Measurements from ENCODE around the gene NPLOC4.
A peak's percentile ranks its signal among the peaks of the same experiment; 100 is the strongest.
"Not testable (repeated sequence)": the region's sequence is repeated elsewhere in the genome, so short reads cannot be mapped to it uniquely, and the experiment has no call there.

The NPLOC4 gene

DNA sequence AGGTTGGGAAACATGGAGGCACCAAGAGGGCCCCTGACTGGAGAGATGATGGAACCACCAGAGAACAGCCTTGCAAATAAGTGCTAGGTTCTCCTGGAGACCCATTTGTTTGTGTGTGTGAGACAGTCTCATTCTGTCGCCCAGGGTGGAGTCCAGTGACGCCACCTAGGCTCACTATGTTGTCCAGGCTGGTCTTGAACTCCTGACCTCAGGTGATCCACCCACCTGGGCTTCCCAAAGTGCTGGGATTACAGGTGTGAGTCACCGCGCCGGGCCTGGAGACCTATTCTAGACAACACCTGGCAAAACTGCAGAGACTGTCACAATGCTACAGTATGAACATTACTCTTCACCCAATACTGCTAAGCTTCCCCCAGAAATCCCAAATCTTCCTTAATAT lies 1.5 kb downstream of the NPLOC4 start:
- no peak for DNase-seq (ENCODE audit: low read depth in 2 of 2)

- DNase-seq (ENCODE audit: low read depth in 2 of 2), result no peak
These were observed 5.4 kb downstream of the NPLOC4 start for GRCh38 chr17:81631482-81631881.

DNA sequence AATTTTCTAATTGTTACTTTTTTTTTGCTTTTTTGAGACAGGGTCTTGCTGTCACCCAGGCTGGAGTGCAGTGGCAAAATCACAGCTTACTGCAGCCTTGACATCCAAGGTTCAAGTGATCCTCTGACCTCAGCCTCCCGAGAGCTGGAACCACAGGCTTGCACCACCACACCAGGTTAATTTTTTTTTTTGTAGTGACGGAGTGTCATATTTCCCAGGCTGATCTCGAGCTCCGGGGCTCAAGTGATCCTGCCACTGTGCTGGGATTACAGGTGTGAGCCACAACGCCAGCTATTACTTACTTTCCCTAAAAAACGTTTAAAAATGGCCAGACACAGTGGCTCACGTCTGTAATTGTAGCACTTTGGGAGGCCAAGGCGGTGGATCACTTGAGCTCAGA lies 6.6 kb downstream of the NPLOC4 start:
- DNase-seq (ENCODE audit: low read depth in 2 of 2), result no peak

- no peak for DNase-seq (ENCODE audit: low read depth in 2 of 2)
These were observed 15.3 kb downstream of the NPLOC4 start for GRCh38 chr17:81621494-81622130.

DNA sequence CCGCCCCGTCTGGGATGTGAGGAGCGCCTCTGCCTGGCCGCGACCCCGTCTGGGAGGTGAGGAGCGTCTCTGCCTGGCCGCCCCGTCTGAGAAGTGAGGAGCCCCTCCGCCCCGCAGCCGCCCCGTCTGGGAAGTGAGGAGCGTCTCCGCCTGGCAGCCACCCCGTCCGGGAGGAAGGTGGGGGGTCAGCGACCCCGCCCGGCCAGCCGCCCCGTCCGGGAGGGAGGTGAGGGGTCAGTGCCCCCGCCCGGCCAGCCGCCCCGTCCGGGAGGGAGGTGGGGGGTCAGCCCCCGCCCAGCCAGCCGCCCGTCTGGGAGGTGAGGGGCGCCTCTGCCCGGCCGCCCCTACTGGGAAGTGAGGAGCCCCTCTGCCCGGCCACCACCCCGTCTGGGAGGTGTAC lies 18.6 kb downstream of the NPLOC4 start:
- not testable (repeated sequence) for DNase-seq (ENCODE audit: low read depth in 2 of 2)

DNA sequence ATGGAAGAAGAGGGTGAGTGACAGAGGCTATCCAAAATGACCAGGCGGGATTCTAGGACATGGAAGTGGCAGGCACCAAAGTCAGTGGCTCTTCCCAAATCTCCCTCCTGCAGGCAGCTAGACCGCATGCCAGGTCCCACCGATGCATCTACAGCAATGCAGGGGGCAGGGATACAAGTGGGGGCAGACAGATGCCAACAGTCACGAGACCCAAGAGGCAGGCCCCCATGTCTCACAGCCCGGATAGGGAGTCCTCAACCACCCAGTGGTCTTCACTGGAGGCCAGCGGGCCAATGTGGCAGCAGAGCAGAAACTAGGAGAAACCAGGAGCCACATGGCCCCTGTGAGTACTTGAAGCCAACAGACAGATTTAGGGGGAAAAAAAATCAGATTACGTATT lies 20.0 kb downstream of the NPLOC4 start:
- no peak for DNase-seq (ENCODE audit: low read depth in 2 of 2)

GRCh38 chr17:81615401-81615930 lies 21.4 kb downstream of the NPLOC4 start:
- DNase-seq (ENCODE audit: low read depth in 2 of 2), result no peak

DNA sequence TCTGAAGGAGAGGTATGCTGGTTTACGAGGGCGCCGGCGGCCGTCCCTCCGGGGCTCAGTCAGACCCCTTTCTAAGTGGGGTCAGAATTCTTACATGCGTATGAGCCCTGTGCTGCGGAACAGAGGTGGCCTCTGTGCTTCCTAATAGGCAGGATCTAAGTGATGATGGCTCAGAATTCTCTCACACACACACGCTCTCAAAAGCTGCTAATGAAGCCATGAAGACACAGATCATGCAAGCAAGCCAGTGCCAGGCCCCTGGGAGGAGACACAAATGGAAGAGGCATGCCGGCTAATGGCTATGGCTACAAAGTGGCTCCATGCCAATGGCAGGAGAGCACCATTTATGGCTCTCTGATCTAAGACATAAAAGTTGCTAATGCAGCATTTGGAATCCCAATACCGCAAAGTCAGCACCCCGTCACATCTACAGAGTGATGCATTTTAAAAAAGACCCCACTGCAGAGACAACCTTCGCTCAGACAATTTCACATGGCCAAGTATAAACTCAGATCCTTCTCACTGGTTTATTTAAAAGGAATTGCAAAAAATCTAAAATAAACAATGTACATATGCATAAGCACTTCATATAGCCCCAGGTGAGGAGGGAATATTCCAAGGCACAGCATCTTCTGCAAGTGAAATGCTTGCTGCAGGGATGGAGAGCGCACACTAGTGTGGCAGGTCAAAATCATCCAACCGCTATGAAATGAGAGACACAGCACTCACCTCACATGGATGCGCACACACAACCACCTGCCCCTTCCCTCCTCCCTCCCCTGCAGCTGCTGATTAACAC lies 24.5 kb downstream of the NPLOC4 start:
- DNase-seq (ENCODE audit: low read depth in 2 of 2), result no peak

DNA sequence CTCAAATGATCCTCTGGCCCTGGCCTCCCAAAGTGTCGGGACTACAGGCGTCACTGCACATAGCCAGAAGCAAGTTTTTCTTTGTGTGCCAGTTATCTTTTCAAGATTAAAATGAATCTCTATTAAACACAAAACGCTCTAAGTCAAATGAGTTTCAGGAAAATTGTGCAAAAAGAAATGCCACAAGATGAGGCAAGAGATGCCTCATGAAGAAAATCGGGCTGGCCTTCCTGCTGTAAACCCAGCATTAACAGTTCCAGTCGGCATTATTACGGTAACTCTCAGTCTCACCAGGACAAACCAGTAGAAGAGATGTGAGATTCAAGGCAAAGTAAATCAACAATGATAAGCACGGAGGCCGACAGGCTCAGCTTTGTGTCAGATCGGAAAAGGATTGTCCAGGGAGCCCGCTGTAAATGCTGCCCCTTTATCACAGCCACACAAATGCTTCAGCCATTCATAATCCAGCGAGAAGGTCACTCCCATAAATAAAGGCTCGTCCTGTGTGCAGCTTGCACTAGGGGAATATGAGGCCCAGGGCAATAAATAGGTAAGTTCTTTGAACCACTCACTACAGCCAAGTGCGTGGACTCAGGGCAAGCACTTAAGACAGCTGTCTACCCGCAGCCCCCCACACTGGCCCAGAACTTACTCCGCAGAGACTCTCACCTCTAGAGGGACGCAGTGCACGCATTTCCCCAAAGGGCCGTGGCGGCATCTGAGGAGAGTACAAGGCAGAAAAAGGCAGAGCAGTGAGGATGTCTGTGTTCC lies 27.2 kb downstream of the NPLOC4 start:
- no peak for DNase-seq (ENCODE audit: low read depth in 2 of 2)

DNA sequence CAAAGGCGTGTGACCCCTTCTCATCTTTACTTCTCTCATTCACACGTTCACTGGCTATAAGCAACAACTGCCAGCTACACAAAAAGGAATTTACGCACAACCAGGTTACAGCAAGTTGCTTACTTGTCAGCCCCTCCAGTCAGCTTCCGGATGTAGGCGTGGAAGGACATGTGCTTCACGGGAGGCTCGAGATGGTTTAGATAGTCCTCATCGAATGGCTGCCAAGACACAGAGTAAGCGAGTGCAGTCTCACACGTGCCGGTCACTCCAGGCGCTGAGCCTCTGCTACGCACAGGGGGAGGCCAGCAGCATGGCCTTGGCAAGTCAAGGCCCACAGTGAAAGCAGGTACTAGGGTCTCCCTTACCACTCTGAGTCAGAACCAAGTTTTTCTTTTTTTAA lies 28.3 kb downstream of the NPLOC4 start:
- DNase-seq (ENCODE audit: low read depth in 2 of 2), result no peak

DNA sequence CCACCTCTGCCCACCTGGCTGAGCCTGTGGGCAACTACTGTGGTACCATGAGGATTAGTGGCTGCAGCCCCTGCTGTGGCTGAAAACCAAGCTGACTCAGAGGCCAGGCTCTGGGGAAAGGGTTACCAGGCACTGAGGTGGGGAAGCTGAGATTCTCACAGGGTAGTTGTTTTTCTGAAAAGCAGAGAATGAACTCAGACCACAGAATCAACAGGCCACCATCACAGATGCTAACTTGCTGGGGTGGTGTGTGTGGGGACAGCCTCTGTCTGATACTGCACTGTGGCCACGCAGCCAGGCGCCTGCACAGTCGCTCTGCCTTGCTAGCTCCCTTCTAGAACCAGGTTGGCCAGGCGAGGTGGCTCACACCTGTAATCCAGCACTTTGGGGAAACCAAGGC lies 28.8 kb downstream of the NPLOC4 start:
- DNase-seq (ENCODE audit: low read depth in 2 of 2), result no peak

GRCh38 chr17:81607431-81607830 lies 29.5 kb downstream of the NPLOC4 start:
- DNase-seq (ENCODE audit: low read depth in 2 of 2), result no peak

DNA sequence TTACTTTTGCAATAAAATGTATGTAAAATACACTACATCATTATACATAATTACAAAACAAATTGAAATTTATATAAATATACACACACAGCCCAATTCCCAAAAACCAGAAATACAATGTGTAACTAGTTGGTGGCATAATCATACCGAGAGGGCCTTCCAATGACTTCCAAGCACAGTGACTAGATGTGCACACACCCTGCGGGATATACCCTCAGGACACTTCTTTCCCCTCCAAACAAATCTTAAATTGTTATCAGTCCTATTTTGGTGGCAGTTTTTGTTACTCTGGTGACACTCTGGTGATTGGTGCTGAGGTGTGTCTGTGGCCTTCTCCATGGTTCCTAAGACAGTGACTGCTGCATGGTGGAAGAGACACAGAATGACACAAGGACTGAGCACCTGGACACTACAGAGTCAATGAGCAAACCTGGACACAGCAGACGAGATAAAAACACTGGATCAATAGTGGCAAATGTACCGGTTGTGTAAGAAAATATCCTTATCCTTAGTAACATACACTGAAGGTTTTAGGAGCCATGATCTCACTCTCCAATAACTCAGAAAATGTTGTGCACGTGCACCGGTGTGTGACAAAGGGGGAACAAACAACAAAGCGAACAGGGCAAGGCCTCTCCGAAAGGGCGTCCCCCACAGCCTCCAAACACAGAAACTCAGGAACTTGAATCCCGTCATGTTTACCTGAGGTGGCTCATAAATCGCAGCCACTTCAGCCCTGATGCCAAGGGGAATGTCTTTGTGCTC lies 32.9 kb downstream of the NPLOC4 start:
- no peak for DNase-seq (ENCODE audit: low read depth in 2 of 2)

DNA sequence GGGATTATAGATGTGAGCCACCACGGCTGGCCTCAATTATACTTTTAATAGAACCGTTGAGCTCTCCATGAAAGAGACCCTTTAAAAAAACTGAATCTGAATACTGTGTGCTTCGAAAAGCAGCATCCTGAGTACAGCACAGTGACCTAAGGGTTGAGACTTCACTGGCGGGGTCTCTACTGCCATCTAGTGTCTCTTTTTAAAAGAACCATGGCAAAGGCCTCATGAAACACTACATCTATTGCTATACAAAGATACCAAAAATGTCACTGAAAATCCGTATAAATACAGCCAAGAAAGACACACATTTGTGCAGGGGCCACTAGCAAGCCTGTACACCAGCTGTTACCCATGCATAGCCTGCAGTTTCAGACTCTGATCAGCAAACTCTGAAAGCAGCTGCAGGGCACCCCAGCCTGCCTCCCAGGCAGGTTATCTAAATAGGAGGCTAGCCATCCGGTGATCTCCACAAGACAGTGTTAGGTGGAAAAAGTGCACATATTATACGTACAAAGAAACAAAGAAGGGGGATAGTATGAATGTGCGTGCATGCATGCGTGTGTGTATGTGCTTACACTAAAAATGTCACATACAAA lies 35.3 kb downstream of the NPLOC4 start:
- DNase-seq (ENCODE audit: low read depth in 2 of 2), result peak in 1 of 2 donors; percentile 7

DNA sequence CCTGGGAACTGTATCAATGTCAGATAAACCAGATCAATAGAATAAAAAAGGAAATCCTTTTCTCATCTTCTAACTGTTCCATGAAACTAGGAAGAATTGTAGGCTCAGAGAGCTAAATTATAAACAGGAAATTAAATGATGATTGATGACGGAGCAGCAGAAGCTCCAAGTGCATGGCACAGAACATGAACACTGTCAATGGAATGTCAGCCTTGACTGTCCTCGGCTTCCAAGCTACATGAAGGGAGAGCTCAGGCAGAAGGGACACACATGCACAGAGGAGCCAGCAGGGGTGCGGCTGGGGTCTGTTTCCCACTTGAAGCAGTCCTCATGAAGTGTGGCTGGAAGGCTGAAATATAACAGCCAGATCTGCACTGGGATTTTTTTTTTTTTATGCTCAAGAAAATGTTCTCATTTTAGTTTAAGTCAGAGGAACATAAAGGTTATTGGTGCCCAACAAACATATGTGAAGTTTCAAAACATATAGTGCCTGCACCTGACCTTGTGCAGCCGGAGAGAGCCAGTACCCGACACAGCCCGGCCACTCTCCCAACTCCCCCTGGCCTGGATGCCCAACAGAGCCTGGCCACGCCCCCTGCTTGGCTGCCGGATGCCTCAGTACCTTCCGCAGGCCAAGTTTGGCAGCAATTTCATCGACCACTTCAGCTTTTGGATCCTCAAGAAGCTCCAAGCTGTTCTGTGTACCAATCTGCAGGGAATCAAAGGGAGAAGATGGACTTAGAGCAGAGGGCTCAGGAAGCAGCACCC lies 37.0 kb downstream of the NPLOC4 start:
- no peak for DNase-seq (ENCODE audit: low read depth in 2 of 2)

GRCh38 chr17:81593105-81593871 lies 43.6 kb downstream of the NPLOC4 start:
- DNase-seq (ENCODE audit: low read depth in 2 of 2), result no peak

DNA sequence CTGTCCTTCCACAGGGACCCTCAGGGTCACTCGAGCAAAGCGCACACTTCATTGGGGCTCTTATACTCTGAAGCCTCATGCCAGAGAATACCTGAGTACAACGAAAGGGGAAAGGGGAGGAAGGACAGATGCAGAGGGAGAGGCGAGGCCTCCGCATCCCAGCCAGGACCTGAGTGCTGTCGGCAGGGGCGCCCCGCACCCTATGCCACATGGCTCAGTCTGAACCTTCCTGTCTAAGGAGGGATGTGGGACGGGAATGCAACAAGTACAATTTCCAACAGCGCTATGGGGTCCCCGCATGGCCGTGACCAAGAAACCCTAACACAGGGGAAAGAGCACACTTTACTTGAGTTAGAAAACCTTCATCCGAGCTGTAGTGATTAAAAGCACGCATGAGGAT lies 44.9 kb downstream of the NPLOC4 start:
- DNase-seq (ENCODE audit: low read depth in 2 of 2), result no peak

DNA sequence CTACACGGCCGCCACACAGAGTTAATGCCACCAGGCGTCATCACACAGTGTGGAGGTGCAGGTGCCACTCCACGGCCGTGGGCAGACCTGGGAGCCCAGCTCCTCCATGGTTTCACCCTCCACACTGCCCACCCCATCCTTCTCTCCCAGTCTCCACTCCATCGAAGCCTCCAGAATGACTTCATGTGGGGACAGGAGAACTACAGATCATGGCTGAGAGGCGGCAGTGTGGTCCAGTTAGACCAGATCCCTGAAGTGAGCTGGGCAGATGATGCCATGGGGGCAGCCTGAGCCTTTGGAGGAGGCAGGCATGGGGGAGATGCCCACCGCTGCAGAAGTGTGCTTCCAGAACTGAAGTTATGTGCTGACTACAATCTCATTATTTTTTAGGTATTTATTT lies 46.8 kb downstream of the NPLOC4 start:
- no peak for DNase-seq (ENCODE audit: low read depth in 2 of 2)

- no peak for DNase-seq (ENCODE audit: low read depth in 2 of 2)
These were observed 47.3 kb downstream of the NPLOC4 start for GRCh38 chr17:81589612-81590011.

GRCh38 chr17:81586096-81586495 lies 50.8 kb downstream of the NPLOC4 start:
- DNase-seq (ENCODE audit: low read depth in 2 of 2), result no peak

Measured in stimulated activated CD4-positive, alpha-beta T cell treated with anti-CD3 and anti-CD28 coated beads, Interleukin-15, amount 100 ng/mL, for 48 hours (primary cell).